ENCODE data around the gene MYO10.

DNA sequence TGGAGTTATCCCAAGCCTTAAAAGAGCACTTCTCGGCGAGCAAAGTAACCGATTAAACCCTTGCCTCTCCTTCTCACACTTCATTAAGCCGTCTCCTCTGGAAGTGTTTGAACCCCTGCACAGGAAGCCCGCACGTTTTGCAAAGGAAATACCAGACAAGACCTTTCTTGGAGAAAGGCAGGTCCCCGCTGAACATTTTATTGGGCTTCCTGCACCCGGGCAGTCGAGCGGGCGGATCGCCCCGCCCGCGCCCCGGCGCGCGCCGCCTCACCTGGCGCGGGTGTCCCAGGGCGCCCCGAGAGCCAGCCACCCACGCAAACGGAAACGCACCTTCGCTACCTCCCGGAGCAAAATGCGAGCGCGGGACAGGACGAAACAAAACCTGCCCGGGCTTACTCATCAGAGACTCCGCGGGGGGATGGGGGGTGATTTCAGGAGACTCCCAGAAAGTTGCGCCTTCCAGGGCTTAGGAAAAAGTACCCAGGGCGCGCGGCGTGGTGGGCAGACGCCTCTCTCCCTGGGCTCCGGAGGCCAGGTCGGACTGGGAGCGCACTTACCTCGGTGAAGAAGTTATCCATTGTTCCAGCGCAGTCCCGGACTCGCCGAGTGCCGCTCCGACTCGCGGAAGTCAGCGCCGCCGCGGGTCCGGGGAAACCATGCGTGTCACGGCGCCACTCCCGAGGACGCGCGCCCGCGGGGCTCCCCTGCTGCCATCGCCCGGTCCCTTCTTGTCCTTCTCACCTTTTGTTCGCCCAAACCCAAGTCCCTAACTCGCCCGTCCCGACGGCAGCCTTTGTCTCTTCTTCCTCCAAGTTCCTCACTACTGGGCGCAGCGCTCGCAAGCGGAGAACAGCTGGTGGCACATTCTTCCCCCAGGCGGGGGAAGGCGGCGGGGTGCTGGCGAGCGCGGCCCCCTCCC is 598 bp downstream of the MYO10 start:
- TF ChIP-seq, protein P1, sequence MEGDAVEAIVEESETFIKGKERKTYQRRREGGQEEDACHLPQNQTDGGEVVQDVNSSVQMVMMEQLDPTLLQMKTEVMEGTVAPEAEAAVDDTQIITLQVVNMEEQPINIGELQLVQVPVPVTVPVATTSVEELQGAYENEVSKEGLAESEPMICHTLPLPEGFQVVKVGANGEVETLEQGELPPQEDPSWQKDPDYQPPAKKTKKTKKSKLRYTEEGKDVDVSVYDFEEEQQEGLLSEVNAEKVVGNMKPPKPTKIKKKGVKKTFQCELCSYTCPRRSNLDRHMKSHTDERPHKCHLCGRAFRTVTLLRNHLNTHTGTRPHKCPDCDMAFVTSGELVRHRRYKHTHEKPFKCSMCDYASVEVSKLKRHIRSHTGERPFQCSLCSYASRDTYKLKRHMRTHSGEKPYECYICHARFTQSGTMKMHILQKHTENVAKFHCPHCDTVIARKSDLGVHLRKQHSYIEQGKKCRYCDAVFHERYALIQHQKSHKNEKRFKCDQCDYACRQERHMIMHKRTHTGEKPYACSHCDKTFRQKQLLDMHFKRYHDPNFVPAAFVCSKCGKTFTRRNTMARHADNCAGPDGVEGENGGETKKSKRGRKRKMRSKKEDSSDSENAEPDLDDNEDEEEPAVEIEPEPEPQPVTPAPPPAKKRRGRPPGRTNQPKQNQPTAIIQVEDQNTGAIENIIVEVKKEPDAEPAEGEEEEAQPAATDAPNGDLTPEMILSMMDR (IDR thresholded peaks at IDR 0.05) = no peak
- TF ChIP-seq POLR2AphosphoS5 (IDR thresholded peaks at IDR 0.05; ENCODE audit: low read depth, low read length) = no peak; the same call in 1 of the 2 replicates
- TF ChIP-seq, protein P2, sequence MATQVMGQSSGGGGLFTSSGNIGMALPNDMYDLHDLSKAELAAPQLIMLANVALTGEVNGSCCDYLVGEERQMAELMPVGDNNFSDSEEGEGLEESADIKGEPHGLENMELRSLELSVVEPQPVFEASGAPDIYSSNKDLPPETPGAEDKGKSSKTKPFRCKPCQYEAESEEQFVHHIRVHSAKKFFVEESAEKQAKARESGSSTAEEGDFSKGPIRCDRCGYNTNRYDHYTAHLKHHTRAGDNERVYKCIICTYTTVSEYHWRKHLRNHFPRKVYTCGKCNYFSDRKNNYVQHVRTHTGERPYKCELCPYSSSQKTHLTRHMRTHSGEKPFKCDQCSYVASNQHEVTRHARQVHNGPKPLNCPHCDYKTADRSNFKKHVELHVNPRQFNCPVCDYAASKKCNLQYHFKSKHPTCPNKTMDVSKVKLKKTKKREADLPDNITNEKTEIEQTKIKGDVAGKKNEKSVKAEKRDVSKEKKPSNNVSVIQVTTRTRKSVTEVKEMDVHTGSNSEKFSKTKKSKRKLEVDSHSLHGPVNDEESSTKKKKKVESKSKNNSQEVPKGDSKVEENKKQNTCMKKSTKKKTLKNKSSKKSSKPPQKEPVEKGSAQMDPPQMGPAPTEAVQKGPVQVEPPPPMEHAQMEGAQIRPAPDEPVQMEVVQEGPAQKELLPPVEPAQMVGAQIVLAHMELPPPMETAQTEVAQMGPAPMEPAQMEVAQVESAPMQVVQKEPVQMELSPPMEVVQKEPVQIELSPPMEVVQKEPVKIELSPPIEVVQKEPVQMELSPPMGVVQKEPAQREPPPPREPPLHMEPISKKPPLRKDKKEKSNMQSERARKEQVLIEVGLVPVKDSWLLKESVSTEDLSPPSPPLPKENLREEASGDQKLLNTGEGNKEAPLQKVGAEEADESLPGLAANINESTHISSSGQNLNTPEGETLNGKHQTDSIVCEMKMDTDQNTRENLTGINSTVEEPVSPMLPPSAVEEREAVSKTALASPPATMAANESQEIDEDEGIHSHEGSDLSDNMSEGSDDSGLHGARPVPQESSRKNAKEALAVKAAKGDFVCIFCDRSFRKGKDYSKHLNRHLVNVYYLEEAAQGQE (IDR thresholded peaks at IDR 0.05; ENCODE audit: insufficient read depth in 1 of 2, low read depth in 2 of 2, low read length in 1 of 2) = no peak

All from Panc1 (cell line).